Jurkat, Clone E6-1 (cell line): ENCODE data around the gene CNN2.

Source experiments
- DNase-seq: peaks from one replicate; pipeline ENCODE4 v3.0.0-alpha.2; 2011; ENCODE audit warnings: low read depth, low spot score
- H3K4me3 ChIP-seq: 2 replicates; pipeline ENCODE4 v1.5.1; 2011; ENCODE audit warnings: mild to moderate bottlenecking, low read length, control low read depth, moderate library complexity

Gene CNN2

DNA sequence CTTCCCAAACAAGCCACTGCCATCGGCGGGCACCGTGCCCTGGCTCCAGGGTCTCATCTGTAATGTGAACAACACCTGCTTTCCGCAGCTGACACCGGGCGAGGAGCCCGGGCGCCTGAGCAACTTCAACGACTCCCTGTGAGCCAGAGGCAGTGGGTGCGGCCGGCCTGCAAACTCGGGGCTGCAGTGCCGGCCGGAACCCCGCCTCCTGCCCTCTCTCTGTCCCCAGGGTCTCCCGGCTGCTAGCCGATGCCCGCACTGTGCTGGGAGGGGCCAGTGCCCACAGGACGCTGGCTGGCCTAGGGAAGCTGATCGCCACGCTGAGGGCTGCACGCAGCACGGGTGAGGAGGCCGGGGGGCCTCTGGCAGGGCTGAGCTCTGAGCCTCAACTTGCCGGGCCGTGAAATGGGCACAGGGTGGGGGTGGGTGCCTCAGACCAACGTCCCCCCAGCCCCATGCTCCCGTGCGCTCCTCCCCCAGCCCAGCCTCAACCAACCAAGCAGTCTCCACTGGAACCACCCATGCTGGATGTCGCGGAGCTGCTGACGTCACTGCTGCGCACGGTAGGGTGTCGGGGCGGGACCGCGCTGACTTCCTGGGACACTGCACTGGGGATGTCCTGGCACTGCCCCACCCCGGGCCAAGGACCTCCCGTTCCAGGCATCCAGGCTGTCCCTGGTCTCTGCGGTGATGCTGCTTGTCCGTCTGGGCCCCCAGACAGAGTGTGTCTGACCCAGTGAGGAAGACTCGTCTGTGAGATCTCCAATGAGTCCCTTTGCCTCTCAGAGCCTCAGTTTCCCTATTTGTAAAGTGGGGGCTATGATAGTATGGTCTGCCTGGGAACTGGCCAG, 15.7 kb downstream of the CNN2 start:
- no peak for DNase-seq
- H3K4me3 ChIP-seq, result no peak overlapping the region

GRCh38 chr19:1042689-1043511, 16.5 kb downstream of the CNN2 start:
- DNase-seq, result no peak
- no peak overlapping the region for H3K4me3 ChIP-seq

DNA sequence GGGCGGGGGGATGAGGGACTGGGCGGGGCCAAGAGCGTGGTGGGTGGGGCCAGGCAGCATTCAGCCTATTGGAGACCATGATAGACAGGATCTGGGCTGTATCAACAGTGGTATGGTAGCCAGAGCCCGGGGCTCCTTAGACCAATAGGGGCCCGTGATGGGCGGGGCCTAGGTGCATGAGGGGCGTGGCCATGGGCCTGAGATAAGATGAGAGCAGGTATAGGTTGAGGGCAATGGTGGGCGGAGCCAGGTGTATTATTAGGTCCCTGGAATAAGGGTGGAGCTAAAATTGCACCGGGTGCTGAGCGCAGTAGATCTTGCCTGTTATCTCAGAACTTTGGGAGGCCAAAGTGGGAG, 18.8 kb downstream of the CNN2 start:
- peak; percentile 82 for DNase-seq
- no peak overlapping the region for H3K4me3 ChIP-seq

- no peak overlapping the region for H3K4me3 ChIP-seq
- DNase-seq, result no peak
Measured at GRCh38 chr19:1046117-1046626, 19.8 kb downstream of the CNN2 start.

- H3K4me3 ChIP-seq, result no peak overlapping the region
- DNase-seq, result no peak
Measured at GRCh38 chr19:1046836-1047695, 20.7 kb downstream of the CNN2 start.

DNA sequence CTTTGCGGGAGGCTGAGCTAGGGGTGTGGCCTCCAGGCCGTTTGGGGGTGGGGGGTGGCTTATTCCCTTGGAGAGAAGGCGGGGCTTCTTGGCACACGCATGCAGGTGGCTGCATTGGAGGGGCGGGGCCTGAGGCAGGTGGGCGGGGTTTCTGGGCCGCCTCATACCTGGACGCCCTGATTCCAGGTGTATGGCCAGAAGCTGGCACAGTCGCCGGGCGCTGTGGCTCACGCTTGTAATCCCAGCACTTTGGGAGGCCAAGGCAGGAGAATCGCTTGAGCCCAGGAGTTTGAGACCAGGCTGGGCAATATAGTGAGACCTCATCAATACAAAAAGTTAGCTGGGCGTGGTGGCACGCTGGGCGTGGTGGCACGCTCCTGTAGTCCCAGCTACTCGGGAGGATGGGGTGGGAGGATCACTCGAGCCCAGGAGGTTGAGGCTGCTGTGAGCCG, 21.3 kb downstream of the CNN2 start:
- no peak for DNase-seq
- no peak overlapping the region for H3K4me3 ChIP-seq

GRCh38 chr19:1049106-1049505, 22.7 kb downstream of the CNN2 start:
- no peak overlapping the region for H3K4me3 ChIP-seq
- DNase-seq, result no peak

GRCh38 chr19:1049800-1050199, 23.4 kb downstream of the CNN2 start:
- no peak overlapping the region for H3K4me3 ChIP-seq
- no peak for DNase-seq

DNA sequence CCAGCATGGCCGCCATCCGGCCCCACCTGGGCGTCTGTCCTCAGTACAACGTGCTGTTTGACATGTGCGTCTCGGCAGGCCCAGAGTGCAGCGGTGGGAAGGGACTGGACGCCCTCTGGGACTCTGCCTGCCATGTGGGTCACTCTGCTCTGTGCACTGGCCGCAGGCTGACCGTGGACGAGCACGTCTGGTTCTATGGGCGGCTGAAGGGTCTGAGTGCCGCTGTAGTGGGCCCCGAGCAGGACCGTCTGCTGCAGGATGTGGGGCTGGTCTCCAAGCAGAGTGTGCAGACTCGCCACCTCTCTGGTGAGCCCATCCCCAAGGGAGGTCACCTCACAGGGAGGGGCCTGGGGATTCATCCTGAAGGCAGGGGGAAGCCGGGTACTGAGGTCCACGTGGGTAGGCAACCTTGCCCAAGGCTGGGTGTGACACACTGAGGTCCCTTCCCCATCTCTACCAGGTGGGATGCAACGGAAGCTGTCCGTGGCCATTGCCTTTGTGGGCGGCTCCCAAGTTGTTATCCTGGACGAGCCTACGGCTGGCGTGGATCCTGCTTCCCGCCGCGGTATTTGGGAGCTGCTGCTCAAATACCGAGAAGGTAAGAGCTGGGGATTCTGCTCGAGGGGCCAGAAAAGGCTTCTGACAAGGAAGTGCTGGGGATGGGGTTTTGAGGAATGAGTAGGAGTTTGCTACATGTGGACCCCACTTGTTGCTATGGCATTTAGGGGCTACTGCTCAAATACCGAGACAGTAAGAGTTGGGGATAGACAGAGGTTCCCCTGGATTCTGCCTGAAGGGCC, 24.8 kb downstream of the CNN2 start:
- DNase-seq, result no peak

GRCh38 chr19:1051791-1052190, 25.4 kb downstream of the CNN2 start:
- no peak overlapping the region for H3K4me3 ChIP-seq
- no peak for DNase-seq

More for the DNA sequence above, 24.8 kb downstream of the CNN2 start:
- no peak overlapping the region for H3K4me3 ChIP-seq

DNA sequence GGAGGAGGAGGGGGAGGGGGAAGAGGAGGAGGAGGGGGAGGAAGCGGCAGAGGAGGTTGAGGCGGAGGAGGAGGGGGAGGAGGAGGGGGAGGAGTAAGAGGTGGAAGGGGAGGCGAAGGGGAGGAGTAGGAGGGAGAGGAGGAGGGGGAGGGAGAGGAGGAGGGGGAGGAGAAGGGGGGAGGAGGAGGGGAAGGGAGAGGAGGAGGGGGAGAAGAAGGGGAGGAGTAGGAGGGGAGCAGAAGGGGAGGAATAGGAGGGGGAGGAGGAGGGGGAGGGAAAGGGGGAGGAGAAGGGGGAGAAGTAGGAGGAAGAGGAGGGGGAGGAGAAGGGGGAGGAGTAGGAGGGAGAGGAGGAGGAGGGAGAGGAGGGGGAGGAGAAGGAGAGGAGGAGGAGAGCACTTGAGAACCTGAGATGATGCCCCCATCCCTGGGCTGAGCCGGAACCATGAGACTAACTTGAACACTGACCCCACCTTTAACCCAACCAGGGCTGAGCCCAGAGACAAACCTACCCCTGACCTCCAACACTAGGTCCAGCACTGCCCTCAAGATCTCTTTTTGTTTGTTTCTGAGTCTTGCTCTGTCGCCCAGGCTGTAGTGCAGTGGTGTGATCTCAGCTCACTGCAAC, 26.1 kb downstream of the CNN2 start:
- no peak for DNase-seq
- H3K4me3 ChIP-seq, result no peak overlapping the region

GRCh38 chr19:1053176-1054101, 27.0 kb downstream of the CNN2 start:
- no peak for DNase-seq
- no peak overlapping the region for H3K4me3 ChIP-seq

- H3K4me3 ChIP-seq, result no peak overlapping the region
- DNase-seq, result no peak
Measured at GRCh38 chr19:1054102-1055027, 28.0 kb downstream of the CNN2 start.

DNA sequence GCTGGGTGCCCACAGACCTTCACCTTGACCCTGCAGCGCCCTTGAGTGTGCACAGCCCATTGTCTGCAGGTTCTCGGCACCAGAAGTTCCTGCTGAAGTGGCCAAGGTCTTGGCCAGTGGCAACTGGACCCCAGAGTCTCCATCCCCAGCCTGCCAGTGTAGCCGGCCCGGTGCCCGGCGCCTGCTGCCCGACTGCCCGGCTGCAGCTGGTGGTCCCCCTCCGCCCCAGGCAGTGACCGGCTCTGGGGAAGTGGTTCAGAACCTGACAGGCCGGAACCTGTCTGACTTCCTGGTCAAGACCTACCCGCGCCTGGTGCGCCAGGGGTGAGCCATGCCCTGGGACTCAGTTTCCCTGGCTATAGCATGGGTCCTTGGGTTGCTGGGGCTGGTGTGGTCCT, 28.6 kb downstream of the CNN2 start:
- no peak for DNase-seq
- no peak overlapping the region for H3K4me3 ChIP-seq

GRCh38 chr19:1055886-1056620, 29.6 kb downstream of the CNN2 start:
- DNase-seq, result no peak
- H3K4me3 ChIP-seq, result no peak overlapping the region
